SK-N-SH (cell line): ENCODE data around the gene CNGA3. TPM values are rescaled to one million over a fixed set of nuclear protein-coding genes. Genes with fewer than 3 reads are reported as not detected.

ENCODE experiments used
- CTCF ChIA-PET: fragments of 300-600, 350-600 bp; formaldehyde crosslinking; extraction: SDS; loops from one replicate; lab custom pipeline; 2021; lab: Yijun Ruan, JAX
- POLR2A ChIA-PET: fragments of 350-600 bp; sonication (Branson Sonifier 250); formaldehyde crosslinking; extraction: SDS; loops from one replicate; lab custom pipeline; 2020; ENCODE audit warnings: antibody characterized with exemption, inconsistent platforms; lab: Yijun Ruan, JAX
- DNase-seq: peaks from one replicate; pipeline ENCODE4 v3.0.0; 2012
- H2AFZ ChIP-seq: fragments of 200-600 bp; sonication (generic); 2 replicates; pipeline ENCODE4 v1.8.1; 2016; ENCODE audit warnings: antibody characterized with exemption, mild to moderate bottlenecking, low read depth
- H3F3A ChIP-seq: fragments of 200-600 bp; sonication (generic); replicated peaks from 2 replicates; pipeline ENCODE3; 2016; ENCODE audit warnings: antibody characterized with exemption, mild to moderate bottlenecking; ENCODE audit not compliant: insufficient read depth
- H3K27ac ChIP-seq, 2 experiments: fragments of 200-500 bp in 1 of 2; fragments of 200-600 bp in 1 of 2; sonication (Bioruptor generic) in 1 of 2; sonication (generic), shearing (Covaris generic) in 1 of 2; 2 replicates each; pipeline versions ENCODE4 v1.5.1 to v1.6.1; 2014 to 2016; ENCODE audit warnings: low read depth in 2 of 2, inconsistent platforms in 1 of 2, low read length in 1 of 2, mild to moderate bottlenecking in 1 of 2, mixed read lengths in 1 of 2
- H3K27me3 ChIP-seq: fragments of 200-600 bp; sonication (generic), shearing (Covaris generic); 2 replicates; pipeline ENCODE4 v1.6.1; 2016; ENCODE audit warnings: mixed run types; ENCODE audit not compliant: insufficient read depth
- H3K36me3 ChIP-seq, 2 experiments: fragments of 200-500 bp in 1 of 2; fragments of 200-600 bp in 1 of 2; sonication (Bioruptor generic) in 1 of 2; sonication (generic) in 1 of 2; replicated peaks in 1 of 2; 2 replicates each; pipeline versions ENCODE3 to v1.5.1; 2014 to 2016; ENCODE audit warnings: low read length in 1 of 2, mild to moderate bottlenecking in 1 of 2; ENCODE audit not compliant: insufficient read depth in 2 of 2, control insufficient read depth in 1 of 2
- H3K4me1 ChIP-seq, 2 experiments: fragments of 200-500 bp in 1 of 2; fragments of 200-600 bp in 1 of 2; sonication (Bioruptor generic) in 1 of 2; sonication (generic), shearing (Covaris generic) in 1 of 2; 2 replicates each; pipeline versions ENCODE4 v1.5.1 to v1.6.1; 2014 to 2016; ENCODE audit warnings: low read depth in 1 of 2, low read length in 1 of 2, mixed run types in 1 of 2; ENCODE audit not compliant: insufficient read depth in 2 of 2, control insufficient read depth in 1 of 2
- H3K4me2 ChIP-seq: fragments of 200-600 bp; sonication (generic), shearing (Covaris generic); 2 replicates; pipeline ENCODE4 v1.6.1; 2017; ENCODE audit warnings: mixed run types
- H3K4me3 ChIP-seq, 2 experiments: fragments of 200-500 bp in 1 of 2; fragments of 200-600 bp in 1 of 2; sonication (Bioruptor generic) in 1 of 2; sonication (generic), shearing (Covaris generic) in 1 of 2; 2 replicates each; pipeline versions ENCODE4 v1.5.1 to v1.8.1; 2014 to 2016; ENCODE audit warnings: low read depth in 2 of 2, inconsistent platforms in 1 of 2, low read length in 1 of 2, mild to moderate bottlenecking in 1 of 2, mixed read lengths in 1 of 2, moderate library complexity in 1 of 2
- H3K79me2 ChIP-seq: fragments of 200-600 bp; sonication (generic); 2 replicates; pipeline ENCODE4 v1.8.1; 2017; ENCODE audit warnings: mild to moderate bottlenecking; ENCODE audit not compliant: insufficient read depth
- H3K9ac ChIP-seq: fragments of 200-600 bp; sonication (generic); 2 replicates; pipeline ENCODE4 v1.6.1; 2017; ENCODE audit warnings: mixed run types
- H3K9me2 ChIP-seq: fragments of 200-600 bp; sonication (generic); 2 replicates; pipeline ENCODE4 v1.6.1; 2017; ENCODE audit warnings: mixed run types
- H3K9me3 ChIP-seq: fragments of 200-600 bp; sonication (generic); 2 replicates; pipeline ENCODE4 v1.6.1; 2017; ENCODE audit warnings: mixed run types, mild to moderate bottlenecking, moderate library complexity
- H4K20me1 ChIP-seq: fragments of 200-600 bp; sonication (generic); 2 replicates; pipeline ENCODE4 v1.6.1; 2017; ENCODE audit warnings: mild to moderate bottlenecking, mixed run types; ENCODE audit not compliant: insufficient read depth
- CHD2 ChIP-seq: fragments of 150-350 bp; IDR thresholded peaks from 2 replicates; pipeline ENCODE4 v1.6.1; 2018; ENCODE audit warnings: low read length; ENCODE audit not compliant: partially characterized antibody
- CTCF ChIP-seq: fragments of 200-600 bp; sonication (generic); IDR thresholded peaks from 2 replicates; pipeline ENCODE4 v1.6.1; 2017; ENCODE audit warnings: antibody characterized with exemption, mild to moderate bottlenecking, moderate library complexity
- ELF1 ChIP-seq: IDR thresholded peaks from 2 replicates; pipeline ENCODE4 v1.4.0; 2012
- EP300 ChIP-seq, 2 experiments: IDR thresholded peaks; 2 replicates each; pipeline versions ENCODE4 v1.4.0 to v1.6.1; 2012; ENCODE audit warnings: borderline replicate concordance in 1 of 2, low read depth in 1 of 2, low read length in 1 of 2
- FOSL2 ChIP-seq: IDR thresholded peaks from 2 replicates; pipeline ENCODE4 v1.4.0; 2012; ENCODE audit warnings: low read depth, mild to moderate bottlenecking, moderate library complexity, borderline replicate concordance
- FOXJ3 ChIP-seq: sonication (generic); formaldehyde crosslinking; IDR thresholded peaks from 2 replicates; pipeline ENCODE4 v1.5.1; 2020; ENCODE audit warnings: mild to moderate bottlenecking, missing genetic modification reagents
- FOXM1 ChIP-seq: IDR thresholded peaks from 2 replicates; pipeline ENCODE4 v1.4.0; 2012; ENCODE audit warnings: low read depth, mild to moderate bottlenecking
- GATA2 ChIP-seq: sonication (generic); formaldehyde crosslinking; IDR thresholded peaks from 2 replicates; pipeline ENCODE4 v1.5.0; 2020; ENCODE audit warnings: mild to moderate bottlenecking, missing genetic modification reagents
- JUND ChIP-seq: IDR thresholded peaks from 2 replicates; pipeline ENCODE4 v1.4.0; 2012
- MEF2A ChIP-seq: IDR thresholded peaks from 2 replicates; pipeline ENCODE4 v1.4.0; 2012; ENCODE audit warnings: low read depth, borderline replicate concordance
- NFIC ChIP-seq: IDR thresholded peaks from 2 replicates; pipeline ENCODE4 v1.4.0; 2012; ENCODE audit warnings: borderline replicate concordance
- NRF1 ChIP-seq: IDR thresholded peaks from 2 replicates; pipeline ENCODE4 v1.6.1; 2012; ENCODE audit warnings: low read depth, mild to moderate bottlenecking, low read length
- RAD21 ChIP-seq: IDR thresholded peaks from 2 replicates; pipeline ENCODE4 v1.6.1; 2012; ENCODE audit warnings: mild to moderate bottlenecking, low read length
- RCOR1 ChIP-seq: fragments of 150-350 bp; IDR thresholded peaks from 2 replicates; pipeline ENCODE4 v1.6.1; 2017; ENCODE audit warnings: antibody characterized with exemption, low read length
- SIN3A ChIP-seq: IDR thresholded peaks from 2 replicates; pipeline ENCODE4 v1.6.1; 2012; ENCODE audit warnings: low read depth, mild to moderate bottlenecking, low read length, moderate library complexity, borderline replicate concordance
- SMC3 ChIP-seq: IDR thresholded peaks from 2 replicates; pipeline ENCODE4 v1.6.1; 2012; ENCODE audit warnings: low read depth, low read length, improper control_type of control experiment
- TAF1 ChIP-seq: IDR thresholded peaks from 2 replicates; pipeline ENCODE4 v1.6.1; 2012; ENCODE audit warnings: low read depth, mild to moderate bottlenecking, low read length, moderate library complexity, borderline replicate concordance
- TCF12 ChIP-seq: IDR thresholded peaks from 2 replicates; pipeline ENCODE4 v1.4.0; 2012
- TEAD4 ChIP-seq: IDR thresholded peaks from 2 replicates; pipeline ENCODE4 v1.4.0; 2012; ENCODE audit warnings: mild to moderate bottlenecking, borderline replicate concordance; ENCODE audit not compliant: insufficient read depth
- WGBS: methylation state at CpG from one replicate; pipeline ENCODE4 v1.1.6; 2017; ENCODE audit warnings: low lambda C conversion rate; 5-methylcytosine and 5-hydroxymethylcytosine counted together
- polyA plus RNA-seq, 3 experiments: library from polyadenylated mRNA; depleted of rRNA; stranded (reverse); fragments of >200 nt; gene quantifications; 2 replicates each; pipeline ENCODE4 v1.2.3, GENCODE V29; 2012
- TF ChIP-seq, protein P1 (sequence below): IDR thresholded peaks from 2 replicates; pipeline ENCODE4 v1.6.1; 2012; ENCODE audit warnings: mild to moderate bottlenecking, low read depth, low read length, moderate library complexity

The CNGA3 gene
- polyA plus RNA-seq, 1 of the 3 experiments (the other 2 are of a cell fraction) = not detected

DNA sequence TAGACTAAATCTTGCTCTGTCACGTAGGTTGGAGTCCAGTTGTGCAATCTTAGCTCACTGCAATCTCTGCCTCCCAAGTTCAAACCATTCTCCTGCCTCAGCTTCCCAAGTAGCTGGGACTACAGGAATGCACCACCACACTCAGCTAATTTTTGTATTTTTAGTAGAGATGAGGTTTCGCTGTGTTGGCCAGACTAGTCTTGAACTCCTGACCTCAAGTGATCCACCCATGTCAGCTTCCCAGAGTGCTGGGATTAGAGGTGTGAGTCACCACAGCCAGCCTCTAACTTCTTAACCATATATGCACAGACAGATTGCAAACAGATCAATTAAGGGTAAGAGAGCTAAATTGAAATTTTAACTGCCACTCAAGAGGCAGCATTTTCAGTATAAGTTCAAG is 22.1 kb upstream of the CNGA3 start:
- POLR2A ChIA-PET = no interaction called here
- peaks cover 7% of the 10 kb centered on the region; the same call in 1 of the 2 replicates for H3K9me3 ChIP-seq
- H3K79me2 ChIP-seq = no peaks in the 10 kb centered on the region
- no peak overlapping the region for H3K9ac ChIP-seq
- no peaks in the 10 kb centered on the region for H3K9me2 ChIP-seq
- no peak overlapping the region for H2AFZ ChIP-seq
- no peak for DNase-seq
- no peak overlapping the region for H3K4me2 ChIP-seq
- H3K4me1 ChIP-seq = no peaks in the 10 kb centered on the region
- WGBS = 69% methylated on average over 2 of the region's 2 CpGs
- H3K27me3 ChIP-seq = no peaks in the 10 kb centered on the region
- no peak for TF ChIP-seq TAF1
- TF ChIP-seq GATA2 (CRISPR knock-in tag) = no peak
- TF ChIP-seq EP300 (IDR thresholded peaks at IDR 0.05; ENCODE audit: borderline replicate concordance in 1 of 2, low read depth in 1 of 2, low read length in 1 of 2) = no peak
- no peak for TF ChIP-seq CHD2
- no peak for TF ChIP-seq NFIC
- no peak for TF ChIP-seq FOSL2
- TF ChIP-seq SMC3 = no peak
- TF ChIP-seq JUND = no peak
- TF ChIP-seq RCOR1 = no peak
- TF ChIP-seq RAD21 = no peak
- TF ChIP-seq ELF1 = no peak
- TF ChIP-seq FOXM1 = no peak
- no peak for TF ChIP-seq CTCF
- TF ChIP-seq MEF2A = no peak
- TF ChIP-seq NRF1 = no peak
- no peak for TF ChIP-seq TCF12
- TF ChIP-seq, protein P1, sequence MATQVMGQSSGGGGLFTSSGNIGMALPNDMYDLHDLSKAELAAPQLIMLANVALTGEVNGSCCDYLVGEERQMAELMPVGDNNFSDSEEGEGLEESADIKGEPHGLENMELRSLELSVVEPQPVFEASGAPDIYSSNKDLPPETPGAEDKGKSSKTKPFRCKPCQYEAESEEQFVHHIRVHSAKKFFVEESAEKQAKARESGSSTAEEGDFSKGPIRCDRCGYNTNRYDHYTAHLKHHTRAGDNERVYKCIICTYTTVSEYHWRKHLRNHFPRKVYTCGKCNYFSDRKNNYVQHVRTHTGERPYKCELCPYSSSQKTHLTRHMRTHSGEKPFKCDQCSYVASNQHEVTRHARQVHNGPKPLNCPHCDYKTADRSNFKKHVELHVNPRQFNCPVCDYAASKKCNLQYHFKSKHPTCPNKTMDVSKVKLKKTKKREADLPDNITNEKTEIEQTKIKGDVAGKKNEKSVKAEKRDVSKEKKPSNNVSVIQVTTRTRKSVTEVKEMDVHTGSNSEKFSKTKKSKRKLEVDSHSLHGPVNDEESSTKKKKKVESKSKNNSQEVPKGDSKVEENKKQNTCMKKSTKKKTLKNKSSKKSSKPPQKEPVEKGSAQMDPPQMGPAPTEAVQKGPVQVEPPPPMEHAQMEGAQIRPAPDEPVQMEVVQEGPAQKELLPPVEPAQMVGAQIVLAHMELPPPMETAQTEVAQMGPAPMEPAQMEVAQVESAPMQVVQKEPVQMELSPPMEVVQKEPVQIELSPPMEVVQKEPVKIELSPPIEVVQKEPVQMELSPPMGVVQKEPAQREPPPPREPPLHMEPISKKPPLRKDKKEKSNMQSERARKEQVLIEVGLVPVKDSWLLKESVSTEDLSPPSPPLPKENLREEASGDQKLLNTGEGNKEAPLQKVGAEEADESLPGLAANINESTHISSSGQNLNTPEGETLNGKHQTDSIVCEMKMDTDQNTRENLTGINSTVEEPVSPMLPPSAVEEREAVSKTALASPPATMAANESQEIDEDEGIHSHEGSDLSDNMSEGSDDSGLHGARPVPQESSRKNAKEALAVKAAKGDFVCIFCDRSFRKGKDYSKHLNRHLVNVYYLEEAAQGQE = no peak
- TF ChIP-seq FOXJ3 (CRISPR knock-in tag) = no peak
- TF ChIP-seq SIN3A = no peak
- no peak for TF ChIP-seq TEAD4
- CTCF ChIA-PET = interaction anchor here (0.9 to 1.2 kb wide), 3 partner anchors 9 to 584 kb away, joined by 3 to 4 read pairs (median 4); no protein-coding TSS in a partner anchor
- H3K4me3 ChIP-seq = no peak overlapping the region
- no peak overlapping the region for H3K27ac ChIP-seq
- peaks cover 0 to 6% of the 10 kb centered on the region in 2 experiments for H3K36me3 ChIP-seq
- H3F3A ChIP-seq = no peaks in the 10 kb centered on the region
- no peaks in the 10 kb centered on the region for H4K20me1 ChIP-seq
